SH-SY5Y (cell line): ENCODE data around the gene ARID4B.

Experiments used
- GATA2 ChIP-seq: IDR thresholded peaks from 2 replicates; pipeline ENCODE4 v1.6.1; 2011; ENCODE audit warnings: mild to moderate bottlenecking, low read depth, low read length
- GATA3 ChIP-seq: IDR thresholded peaks from 2 replicates; pipeline ENCODE4 v1.6.1; 2011; ENCODE audit warnings: low read depth, mild to moderate bottlenecking, low read length, moderate library complexity

DNA sequence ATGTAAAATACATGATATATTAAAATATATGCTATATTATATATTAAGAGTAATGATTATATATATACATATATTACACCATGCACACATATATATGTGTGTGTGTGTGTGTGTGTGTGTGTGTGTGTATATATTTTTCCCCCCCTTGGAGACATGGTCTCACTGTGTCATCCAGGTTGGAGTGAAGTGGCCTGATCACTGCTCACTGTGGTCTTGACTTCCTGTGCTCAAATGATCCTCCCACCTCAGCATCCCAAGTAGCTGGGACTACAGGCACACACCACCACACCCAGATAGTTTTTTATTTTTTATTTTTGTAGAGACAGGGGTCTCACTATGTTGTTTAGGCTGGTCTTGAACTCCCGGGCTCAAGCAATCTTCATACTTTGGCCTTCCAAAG lies 112.5 kb downstream of the ARID4B start:
- TF ChIP-seq GATA2 (no peak), GATA3 (no peak)
